Measurements from ENCODE around the gene MLC1.
"Not testable (repeated sequence)": the region's sequence is repeated elsewhere in the genome, so short reads cannot be mapped to it uniquely, and the experiment has no call there.

MLC1 gene

DNA sequence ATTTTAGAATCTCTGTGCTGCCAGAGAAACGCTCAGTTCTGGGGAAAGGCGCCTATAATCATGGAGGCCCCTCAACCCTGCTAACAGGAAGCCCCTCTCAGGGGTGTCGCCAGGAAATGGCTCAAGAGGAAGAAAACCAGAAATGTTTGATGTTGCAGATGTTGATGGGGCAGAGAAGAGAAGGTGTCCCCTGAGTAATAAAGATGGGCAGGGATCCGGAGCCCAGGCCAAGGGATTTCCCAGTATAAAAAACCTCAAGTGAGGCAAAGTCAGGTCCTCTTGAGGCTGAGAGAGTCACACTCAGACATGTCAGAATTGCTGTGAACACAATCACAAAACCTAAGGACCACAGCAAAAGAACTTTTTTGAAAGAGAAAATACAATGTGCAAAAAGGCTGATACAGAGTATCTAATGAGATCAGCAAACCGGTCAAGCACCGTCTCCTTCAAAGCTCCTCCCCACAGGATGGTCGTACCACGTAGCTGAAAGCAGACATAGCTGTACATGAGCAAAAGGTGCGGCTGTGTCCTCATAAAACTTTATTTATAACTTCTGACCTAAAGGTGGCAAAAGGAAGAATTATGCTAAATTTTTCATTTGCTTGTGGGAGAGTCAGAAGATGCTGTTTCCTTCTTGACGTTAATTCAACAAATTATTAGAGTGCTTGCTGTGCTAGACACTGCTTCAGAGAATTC lies 16.8 kb upstream of the MLC1 start:
- no peak for DNase-seq

DNA sequence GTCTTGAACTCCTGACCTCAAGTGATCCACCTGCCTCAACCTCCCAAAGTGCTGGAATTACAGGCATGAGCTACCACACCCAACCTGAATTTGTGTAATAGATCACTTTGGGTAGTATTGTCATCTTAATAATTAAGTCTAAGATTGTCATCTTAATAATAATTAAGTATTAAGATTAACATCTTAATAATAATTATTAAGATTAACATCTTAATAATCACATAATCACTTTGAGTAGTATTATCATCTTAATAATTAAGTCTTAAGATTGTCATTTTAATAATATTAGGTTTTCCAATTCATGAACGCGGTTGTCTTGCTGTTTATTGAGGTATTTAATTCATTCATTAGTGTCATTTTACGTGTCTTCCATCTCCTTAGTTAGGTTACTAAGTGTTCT lies 12.8 kb upstream of the MLC1 start:
- DNase-seq = no peak

DNA sequence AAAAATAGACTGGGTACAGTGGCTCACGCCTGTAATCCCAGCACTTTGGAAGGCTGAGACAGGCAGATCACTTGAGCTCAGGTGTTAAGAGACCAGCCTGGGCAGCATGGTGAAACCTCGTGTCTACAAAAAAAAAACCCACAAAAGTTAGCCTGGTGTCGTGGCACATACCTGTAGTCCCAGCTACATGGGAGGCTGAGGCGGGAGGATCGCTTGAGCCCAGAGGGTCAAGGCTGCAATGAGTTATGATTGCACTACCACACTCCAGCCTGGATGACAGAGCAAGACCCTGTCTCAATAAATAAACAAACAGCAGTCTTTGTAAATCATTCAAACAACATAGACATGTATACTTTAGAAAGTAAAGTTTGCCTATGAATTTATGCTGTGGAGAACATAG lies 7.1 kb upstream of the MLC1 start:
- DNase-seq = no peak

- DNase-seq = no peak
Measured at GRCh38 chr22:50091092-50091768, 6.0 kb upstream of the MLC1 start.

DNA sequence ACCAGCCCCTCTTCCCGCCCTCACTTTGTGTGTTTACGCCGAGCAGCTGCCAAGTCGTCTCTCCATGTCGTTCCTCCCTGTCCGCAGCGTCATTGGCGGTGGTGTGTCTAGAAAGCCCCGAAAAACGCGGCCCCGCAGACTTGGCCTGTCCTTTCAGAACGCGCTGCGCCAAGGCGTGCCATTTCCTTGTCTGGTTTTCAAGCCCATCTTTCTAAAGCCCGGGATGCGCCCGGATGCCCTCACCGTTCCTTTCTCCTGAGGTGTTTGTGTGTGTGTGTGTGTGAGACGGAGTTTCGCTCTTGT lies 5.1 kb upstream of the MLC1 start:
- no peak for DNase-seq

DNA sequence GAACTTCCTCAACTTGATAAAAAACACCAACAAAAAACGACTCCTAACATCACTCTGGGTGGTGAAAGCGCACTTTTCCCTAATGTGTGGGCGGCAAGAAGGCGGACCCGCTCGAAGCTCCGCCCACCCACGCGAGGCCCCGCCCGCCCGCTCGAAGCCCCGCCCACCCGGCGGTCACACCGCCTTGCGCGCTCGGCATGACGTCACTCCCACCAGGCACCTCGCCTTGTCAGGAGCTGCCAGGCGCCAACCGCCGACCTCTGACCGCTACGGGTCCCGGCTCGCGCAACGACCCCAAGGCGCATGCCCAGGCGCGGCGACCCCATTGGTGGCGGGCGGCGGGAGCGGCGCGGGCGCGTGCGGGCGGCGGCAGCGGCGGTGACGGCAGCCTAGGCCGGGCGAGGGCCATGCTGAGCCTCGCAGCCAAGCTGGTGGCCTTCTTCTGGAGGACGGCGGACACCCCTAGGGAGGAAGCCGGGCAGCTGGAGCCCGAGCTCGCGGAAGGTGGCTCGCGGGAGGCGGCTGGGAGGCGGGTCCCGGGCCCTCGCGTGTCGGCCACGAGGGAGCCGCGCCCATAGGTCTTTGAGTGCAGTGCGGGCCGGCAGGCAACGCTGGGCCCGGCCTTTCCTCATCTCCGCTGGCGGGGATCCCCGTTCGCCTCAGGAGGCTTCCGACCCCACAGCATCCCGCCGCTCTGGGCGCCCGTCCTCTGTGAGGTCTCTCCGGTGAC lies 4.6 kb upstream of the MLC1 start, which contains the start of gene MOV10L1:
TSS of gene MOV10L1 (plus strand) at position 325 of the 730 bp plus-strand sequence. CDS start at position 408, 83 bp downstream.
- DNase-seq = no peak

DNA sequence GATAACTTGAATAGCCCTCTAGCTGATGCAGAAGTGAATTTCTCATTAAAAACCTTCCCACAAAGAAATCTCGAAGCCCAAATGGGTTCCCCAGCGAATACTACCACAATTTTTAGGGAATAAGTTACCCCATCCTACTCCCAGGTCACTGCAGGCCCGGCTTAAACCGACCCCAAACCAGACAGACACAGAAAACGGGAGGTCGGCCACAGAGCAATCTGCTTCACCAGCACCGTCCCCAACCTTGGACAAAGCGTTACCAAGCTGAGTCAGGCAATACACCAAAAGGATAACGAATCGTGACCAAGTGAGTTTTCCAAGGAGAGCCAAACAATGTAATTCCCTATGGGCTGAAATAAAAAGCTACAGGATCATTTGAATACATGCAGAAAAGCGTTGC lies 4.0 kb upstream of the MLC1 start:
- DNase-seq = no peak

GRCh38 chr22:50088096-50088495 lies 2.9 kb upstream of the MLC1 start:
- no peak for DNase-seq

DNA sequence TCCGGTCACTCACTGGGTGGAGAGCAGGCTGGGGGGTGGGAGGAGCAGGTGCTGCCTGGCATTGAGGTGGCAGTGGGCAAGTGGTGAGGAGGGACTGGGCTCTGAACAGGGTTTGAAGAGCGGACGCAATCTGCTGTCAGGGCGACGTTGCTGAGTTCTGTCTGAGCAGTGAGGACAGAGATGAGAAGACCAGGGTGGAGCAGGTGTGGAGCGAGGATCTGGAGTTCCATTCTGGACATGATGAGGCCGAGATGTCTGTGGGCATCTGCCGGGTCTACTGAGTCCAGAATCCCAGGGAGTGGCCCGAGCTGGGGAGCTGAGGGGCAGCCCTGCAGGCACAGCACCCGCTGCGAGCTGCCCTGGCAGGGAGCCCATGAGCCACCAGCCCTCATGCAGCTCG lies 2.4 kb upstream of the MLC1 start:
- no peak for DNase-seq

DNA sequence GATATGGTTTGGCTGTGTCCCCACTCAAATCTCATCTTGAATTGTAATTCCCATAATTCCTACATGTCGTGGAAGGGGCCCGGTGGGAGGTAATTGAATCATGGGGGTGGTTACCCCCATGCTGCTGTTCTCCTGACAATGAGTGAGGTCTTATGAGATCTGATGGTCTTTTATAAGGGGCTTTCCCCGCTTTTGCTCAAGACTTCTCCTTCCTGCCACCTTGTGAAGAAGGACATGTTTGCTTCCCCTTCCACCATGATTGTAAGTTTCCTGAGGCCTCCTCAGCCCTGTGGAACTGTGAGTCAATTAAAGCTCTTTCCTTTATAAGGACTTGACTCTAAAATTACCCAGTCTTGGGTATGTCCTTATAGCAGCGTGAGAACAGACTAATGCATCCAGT lies 1.7 kb upstream of the MLC1 start:
- not testable (repeated sequence) for DNase-seq

- no peak for DNase-seq
Measured at GRCh38 chr22:50086526-50086925, 1.3 kb upstream of the MLC1 start.

DNA sequence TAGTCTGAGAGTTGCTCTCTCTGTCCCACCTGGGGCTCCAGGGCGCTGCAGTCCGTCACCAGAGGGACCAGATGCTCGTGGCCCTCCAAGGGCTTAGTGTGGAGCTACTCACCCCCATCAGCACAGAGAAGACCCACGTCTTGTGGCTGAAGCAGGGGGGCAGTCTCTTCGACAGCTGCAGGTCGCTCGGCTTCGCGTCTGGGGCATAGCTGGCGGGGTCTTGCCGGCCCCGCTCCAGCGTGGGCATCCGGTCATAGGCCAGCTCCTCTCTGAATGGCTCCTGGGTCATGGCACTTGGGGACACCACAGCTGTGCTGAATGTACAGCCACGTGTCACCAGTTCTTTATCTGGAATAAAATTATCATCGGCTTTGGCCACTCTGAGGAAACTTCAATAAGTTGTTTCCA lies 608 bp downstream of the MLC1 start:
- DNase-seq = no peak

DNA sequence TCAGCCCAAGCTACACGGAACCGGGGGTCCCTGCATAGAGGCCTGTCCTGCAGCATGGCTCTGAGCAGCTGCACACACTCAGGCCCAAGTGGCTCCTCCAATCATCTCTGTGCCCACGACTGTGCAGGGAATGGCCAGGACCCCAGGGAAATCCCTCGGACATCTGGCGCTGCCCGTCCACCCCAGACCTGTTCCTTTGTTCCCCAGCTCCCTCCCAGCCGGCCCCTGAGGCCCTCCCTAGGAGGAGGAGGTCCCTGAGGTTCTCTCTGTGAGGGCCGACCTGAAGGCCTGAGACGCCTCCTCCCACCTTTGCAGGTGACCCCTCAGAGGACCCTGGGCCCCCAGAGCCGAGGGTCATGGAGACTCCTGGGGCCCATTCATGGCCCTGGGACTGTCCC lies 1.1 kb downstream of the MLC1 start:
- no peak for DNase-seq

DNA sequence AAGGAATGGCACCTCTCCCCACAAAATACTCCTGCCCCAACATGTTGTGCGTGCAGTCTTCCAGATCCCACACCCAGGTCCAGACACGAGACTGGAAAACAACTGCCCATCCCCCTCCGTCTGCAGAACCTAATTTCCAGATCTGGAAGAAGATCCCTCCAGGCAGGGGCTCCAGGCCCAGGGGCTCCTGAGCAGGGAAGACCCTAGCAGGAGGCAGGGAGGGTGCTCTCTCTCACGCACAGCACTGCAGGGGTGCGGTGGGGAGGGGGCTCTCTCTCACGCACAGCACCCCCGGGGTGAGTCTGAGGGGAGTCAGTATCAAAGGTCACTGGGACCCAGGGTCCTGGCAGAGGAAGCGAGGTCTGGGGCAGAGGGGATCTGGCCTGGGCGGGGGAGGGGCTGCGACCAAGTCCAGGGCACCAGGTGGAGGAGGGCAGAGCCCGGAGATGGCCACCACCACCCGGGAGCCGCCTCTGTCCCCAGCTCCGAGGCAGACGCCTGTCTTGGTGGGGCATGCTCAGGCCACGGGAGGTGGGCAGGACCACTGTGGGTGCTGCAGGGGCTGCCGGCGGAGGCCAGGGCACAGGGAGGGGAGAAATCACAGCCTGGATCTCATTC lies 1.7 kb downstream of the MLC1 start:
- DNase-seq = no peak

- no peak for DNase-seq
Measured at GRCh38 chr22:50082961-50083461, 2.2 kb downstream of the MLC1 start.

DNA sequence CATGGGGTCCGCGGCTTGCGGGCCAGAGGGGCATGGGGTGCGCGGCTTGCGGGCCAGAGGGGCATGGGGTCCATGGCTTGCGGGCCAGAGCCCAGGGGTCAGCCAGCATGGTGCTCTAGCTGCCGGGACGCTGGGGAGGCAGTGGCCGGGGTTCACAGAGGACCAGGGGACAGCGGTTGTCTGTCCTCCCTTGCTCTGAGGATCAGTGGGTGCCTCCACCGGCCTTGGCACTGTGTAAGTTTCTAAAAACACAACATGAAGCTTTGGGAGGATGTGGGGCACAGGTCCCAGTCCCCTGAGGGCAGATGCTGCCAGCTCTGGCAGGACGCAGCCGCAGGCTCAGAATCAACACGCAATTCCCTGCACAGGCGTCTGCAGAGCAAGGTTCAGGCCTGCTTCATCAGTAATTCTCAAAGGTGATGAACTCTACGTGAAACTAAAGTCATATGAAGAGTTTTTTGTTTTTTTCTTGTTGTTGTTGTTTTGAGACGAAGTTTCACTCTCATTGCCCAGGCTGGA lies 3.0 kb downstream of the MLC1 start:
- DNase-seq = no peak

- DNase-seq = no peak
Measured at GRCh38 chr22:50081426-50082196, 3.6 kb downstream of the MLC1 start.

GRCh38 chr22:50080077-50080465 lies 5.2 kb downstream of the MLC1 start:
- no peak for DNase-seq

DNA sequence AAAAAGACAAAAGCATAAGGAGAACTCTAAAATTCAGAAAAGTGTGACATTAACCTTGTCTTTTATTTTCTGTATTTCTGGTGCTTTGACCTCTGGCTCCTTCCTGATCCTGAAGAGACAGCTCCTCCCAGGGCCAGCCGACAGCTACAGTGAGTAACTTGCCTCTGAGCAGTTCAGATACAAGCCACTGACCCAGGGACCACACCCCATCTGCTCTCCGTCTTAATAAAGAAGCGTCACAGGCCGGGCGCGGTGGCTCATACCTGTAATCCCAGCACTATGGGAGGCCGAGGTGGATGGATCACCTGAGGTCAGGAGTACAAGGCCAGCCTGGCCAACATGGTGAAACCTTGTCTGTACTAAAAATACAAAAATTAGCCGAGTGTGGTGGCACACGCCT lies 6.5 kb downstream of the MLC1 start:
- DNase-seq = no peak

GRCh38 chr22:50078246-50078645 lies 7.0 kb downstream of the MLC1 start:
- no peak for DNase-seq

- no peak for DNase-seq
Measured at GRCh38 chr22:50076646-50077535, 8.3 kb downstream of the MLC1 start.

Measured in central memory CD4-positive, alpha-beta T cell (primary cell).